Measurements from ENCODE around the gene AS3MT.
"Not testable (repeated sequence)": the region's sequence is repeated elsewhere in the genome, so short reads cannot be mapped to it uniquely, and the experiment has no call there.

The AS3MT gene

GRCh38 chr10:102923601-102924000 is 54.3 kb downstream of the AS3MT start:
- DNase-seq = no peak

- no peak for DNase-seq
Measured at GRCh38 chr10:102926842-102927241, 57.6 kb downstream of the AS3MT start.

DNA sequence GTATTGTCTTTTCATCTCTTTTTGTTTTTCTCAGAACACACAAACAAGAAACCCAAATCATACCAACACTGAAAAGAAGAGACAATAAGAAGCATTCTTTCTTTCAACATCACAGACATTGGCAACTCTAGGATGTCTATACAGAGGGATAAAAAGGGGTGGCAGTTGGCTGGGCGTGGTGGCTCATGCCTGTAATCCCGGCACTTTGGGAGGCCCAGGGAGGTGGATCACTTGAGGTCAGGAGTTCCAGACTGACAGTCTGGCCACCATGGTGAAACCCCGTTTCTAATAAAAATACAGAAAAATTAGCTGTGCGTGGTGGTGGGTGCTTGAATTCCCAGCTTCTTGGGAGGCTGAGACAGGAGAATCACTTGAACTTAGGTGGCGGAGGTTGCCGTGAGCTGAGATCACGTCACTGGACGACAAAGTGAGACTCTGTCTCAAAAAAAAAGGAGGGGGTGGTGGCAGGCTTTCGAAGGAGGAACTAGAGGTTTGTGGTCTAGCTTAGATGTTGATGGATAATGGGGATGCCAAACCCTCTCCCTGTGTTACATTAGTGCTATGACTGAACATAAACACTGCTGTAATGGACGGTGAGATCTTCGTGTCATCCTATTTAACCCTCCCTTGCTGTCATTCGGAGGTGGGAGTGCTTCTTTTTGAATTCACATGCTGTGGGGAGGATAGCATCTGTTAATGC is 58.2 kb downstream of the AS3MT start:
- DNase-seq = no peak

GRCh38 chr10:102928442-102928841 is 59.2 kb downstream of the AS3MT start:
- DNase-seq = not testable (repeated sequence)

GRCh38 chr10:102930720-102931119 is 61.5 kb downstream of the AS3MT start:
- no peak for DNase-seq

DNA sequence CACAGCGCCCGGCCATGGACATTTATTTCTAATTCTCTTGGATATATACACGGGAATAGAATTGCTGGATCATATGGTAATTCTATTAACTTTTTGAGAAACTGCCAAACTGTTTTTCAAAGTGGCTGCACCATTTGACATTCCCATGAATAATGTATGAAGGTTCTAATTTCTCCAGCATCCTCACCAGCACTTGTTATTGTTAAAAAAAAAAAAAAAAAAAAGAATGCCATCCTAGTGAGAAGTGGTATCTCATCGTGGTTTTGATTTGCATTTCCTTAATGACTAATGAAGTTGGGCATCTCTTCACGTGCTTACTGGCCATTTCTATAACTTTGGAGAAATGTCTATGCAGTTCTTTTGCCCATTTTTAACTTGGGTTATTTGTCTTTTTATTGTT is 62.4 kb downstream of the AS3MT start:
- DNase-seq = no peak

- peak; percentile 76 for DNase-seq
Measured at GRCh38 chr10:102935505-102935904, 66.2 kb downstream of the AS3MT start.

DNA sequence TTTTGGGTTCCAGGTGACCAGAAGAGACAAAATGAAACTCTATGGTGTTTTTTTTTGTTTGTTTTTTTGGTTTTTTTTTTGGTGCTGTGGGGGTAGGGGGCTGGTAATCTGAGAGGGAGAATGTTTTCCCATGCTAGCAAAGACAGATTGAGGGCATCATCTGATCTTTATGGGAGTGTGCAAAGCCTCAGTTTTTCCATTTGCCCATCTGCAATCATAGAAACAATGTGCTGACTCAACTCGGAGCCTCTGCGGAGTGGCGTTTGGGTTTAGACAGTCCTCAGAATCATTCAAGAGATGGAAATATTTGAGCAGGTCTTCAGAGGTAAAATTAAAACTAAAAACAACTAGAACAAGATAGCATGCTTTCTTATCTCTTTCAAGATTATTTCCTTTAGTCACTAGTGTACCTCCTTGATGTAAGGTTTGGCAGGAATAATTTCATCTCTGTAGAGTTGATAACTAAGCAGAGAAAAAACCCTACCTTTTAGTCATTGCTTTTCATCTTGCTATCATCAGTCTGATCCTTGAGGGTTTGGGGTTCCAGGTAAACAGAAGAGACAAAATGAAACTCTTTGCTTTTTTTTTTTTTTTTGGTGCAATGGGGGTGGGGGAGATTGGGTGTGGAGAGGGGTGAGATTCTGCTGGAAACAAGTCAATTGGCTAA is 66.8 kb downstream of the AS3MT start:
- DNase-seq = peak; percentile 69

GRCh38 chr10:102941401-102941800 is 72.1 kb downstream of the AS3MT start:
- no peak for DNase-seq

GRCh38 chr10:102945449-102945848 is 76.2 kb downstream of the AS3MT start:
- DNase-seq = no peak

GRCh38 chr10:102945962-102946361 is 76.7 kb downstream of the AS3MT start:
- DNase-seq = no peak

DNA sequence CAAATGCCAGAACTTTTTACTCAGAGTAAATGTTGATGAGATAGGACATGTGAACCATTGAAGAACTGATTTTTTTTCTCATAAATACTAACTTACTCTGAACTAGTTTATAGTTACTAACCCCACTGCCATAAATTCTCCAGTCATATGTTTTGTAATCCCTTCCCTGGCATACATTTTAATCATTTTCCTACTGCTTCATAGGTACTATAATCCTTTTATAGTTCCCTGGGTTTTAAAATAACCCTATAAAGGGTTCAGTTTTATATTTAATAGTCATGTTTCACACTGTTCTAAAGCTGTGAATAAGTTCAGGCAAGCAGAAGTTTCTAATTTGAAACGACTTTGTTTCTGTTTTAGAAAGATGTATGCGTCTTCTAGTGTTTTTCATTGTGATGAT is 77.7 kb downstream of the AS3MT start:
- DNase-seq = no peak

DNA sequence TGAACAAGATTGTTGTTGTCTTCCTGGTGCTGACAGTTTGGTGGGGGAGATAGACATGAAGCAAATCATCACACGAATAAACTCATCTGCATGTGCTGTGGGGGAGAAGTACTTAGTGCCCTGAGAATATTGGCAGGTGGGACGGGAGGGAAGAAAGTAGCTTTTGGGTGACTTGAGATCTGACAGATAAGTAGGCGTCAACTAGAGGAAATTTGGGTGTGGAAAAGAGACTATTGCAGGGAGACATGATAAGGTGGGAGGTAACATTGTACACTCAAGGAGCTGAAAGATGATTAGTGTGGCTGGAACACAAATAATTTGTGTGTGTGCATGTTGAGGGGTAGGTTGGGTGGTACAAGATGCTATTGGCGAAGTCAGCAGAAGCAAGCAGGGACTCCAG is 78.9 kb downstream of the AS3MT start:
- no peak for DNase-seq

GRCh38 chr10:102948786-102949185 is 79.5 kb downstream of the AS3MT start:
- no peak for DNase-seq

DNA sequence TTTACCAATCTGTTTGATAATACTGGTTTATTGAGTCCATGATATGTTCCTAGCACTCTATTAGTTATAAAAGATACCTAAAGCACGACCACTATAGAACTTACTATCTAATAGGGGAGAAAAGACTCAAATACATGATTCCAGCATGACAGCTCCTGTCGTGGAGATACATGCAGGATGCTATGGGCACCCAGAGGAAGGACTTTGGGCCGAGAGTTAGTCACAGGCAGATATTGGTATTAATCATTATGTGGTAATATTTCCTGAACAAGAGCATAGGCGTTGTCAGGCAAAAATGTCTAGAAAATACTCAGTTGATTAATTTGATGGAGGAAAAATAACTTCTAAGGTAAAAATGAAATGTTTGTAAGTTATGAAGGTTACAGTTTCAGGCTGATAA is 80.6 kb downstream of the AS3MT start:
- DNase-seq = no peak

DNA sequence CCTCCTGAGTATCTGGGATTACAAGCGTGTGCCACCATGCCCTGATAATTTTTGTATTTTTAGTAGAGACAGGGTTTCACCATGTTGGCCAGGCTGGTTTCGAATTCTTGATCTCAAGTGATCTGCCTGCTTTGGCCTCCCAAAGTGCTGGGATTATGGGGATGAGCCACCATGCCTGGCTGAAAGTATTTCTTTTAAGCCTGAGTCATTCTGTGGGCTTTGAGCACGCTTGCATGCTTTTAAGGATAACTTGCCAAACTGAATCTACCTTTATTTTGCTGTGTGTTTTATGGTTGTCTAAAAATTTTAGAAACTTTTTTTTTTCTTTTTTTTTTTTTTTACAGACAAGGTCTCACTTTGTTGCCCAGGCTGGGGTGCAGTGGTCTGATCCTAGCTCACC is 82.0 kb downstream of the AS3MT start:
- no peak for DNase-seq

Data from NCI-H2171 treated with DMSO at 0.1 percent for 48 hours (cell line).